ENCODE measurements around the gene SIM2. TPM values are rescaled to one million over a fixed set of nuclear protein-coding genes. Genes with fewer than 3 reads are reported as not detected.
A peak's percentile ranks its signal among the peaks of the same experiment; 100 is the strongest.

Gene SIM2
- total RNA-seq, 1 experiment from 2014 or later = 1.6 TPM

DNA sequence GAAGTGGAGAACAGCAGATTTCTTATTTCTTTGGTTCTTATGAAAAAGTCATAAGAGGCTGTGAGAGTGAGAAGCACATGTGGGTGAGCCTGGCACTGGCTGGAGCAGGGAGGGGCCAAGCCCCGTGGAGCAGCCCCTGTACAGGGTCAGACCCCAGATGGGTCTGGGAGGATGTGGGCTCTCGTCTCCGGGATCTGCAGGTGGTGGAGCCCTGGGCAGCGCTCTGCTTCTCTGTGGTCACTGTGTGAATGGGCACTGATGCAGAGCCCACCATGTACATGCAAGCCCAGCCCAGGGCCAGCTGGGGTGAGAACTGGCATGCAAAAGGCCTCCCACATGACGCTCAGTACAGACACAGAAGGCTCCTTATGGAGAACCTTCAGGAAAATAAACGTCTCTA lies 67.6 kb downstream of the SIM2 start:
- no peak for DNase-seq (ENCODE audit: low spot score)

DNA sequence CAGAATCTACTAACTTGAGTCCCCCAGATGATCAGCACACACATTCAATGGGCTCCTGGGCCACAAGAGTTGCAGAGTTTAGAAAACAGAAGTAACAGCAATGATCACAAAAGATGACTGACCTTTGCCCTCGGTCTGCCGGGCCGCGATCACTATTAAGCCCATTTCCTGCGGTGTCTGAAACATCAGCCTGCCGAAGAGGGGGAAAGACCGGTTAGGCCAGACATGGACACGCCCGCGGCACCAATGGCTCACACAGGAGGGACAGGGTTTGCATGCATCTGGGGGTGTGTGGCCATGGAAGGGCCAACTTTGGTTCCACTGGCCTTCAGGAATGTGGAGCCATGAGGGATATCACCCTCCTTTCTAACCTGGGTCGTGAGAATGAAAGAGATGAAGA lies 68.2 kb downstream of the SIM2 start:
- no peak for DNase-seq (ENCODE audit: low spot score)

DNA sequence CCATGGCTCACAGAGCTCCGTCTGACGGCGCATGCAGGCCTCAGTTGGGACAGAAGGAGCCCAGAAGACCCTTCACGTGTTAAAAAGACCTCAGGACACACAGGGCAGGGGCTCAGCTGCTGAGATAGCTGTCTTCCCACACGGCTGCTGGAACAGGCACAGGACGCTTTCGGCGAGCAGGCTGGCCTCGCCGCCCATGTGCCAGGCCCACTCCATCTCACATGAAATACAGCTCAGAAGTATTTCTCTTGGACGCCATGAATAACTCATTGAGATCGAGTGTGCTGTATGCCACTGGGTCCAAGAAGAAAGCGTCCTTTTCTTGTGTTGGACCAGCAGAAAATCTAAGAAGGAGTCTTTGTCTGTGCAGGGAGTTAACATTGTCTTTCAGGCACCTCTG lies 69.6 kb downstream of the SIM2 start:
- no peak for DNase-seq (ENCODE audit: low spot score)

DNA sequence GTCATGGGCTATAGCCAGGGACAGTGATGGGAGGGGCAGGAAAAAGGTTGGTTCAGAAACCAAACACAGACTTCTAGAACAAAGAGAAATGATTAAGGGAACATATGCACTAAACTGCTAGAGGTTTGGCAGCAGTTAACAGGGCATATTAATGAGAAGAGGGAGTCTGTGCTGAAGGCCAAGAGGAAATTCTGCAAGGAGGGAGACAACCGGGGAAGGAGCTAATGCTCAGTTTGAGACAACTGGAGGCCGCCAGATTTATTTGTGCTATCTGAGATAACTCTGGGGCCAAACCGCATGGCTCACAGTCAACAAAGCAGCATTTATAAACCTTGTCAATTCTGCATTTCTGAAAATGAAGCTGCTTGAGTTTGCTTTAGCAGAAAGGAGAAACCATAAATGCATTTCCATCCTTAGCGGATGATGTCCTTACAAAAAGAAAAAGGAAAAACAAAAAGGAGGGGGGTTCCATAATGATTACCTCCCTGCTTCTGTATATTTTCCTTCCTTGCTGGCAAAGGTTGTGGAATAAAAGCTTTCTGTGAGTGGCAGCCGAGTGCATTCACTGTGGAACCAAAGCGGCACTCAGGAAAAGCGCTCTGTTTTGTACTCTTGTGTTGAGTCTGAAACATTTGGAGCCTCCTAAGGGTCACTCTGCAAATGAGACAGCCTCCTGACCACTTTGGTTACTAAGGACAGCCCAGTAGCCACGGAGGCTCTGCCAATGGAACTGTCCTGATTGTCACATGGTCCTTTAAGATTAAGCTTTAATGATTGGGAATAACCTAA lies 70.3 kb downstream of the SIM2 start:
- DNase-seq (ENCODE audit: low spot score) = peak; percentile 69

DNA sequence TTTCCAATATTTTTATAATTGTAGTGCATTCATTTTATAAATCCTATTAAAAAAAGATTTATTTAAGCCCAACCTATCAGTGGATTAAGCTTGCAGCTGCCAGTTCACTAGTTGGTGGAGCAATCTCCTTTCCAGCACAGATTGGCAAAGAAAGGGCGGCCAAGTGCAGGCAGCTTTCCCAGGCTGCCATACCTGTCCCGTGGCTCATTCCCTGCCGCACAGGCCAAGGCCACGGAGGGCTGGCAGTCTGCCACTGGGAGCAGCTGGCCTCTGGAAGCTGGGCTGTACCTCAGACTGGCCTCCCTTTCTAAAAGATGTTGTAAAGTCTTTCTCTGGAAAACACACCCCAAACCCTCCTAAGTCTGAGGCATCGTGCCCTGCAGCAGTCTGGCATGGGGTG lies 74.2 kb downstream of the SIM2 start:
- DNase-seq (ENCODE audit: low spot score) = peak; percentile 87

DNA sequence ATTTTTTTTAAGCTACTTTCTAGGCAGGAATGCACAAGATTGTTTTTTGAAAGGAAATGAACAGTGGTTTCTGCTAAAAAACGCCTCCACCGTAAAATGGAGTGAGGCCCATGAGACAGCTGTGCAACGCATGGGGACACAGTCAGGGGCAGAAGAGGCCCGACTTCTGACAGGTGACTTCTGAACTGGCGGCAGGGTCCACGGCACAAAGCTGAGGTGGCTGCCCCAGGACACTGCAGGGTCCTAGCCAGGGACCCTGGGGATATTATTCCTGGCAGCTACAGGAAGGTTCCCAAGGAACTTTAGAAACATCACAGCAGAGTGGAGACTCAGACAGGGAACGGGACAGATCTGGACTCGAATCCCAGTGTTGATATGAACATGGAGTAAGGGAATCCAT lies 75.1 kb downstream of the SIM2 start:
- no peak for DNase-seq (ENCODE audit: low spot score)

DNA sequence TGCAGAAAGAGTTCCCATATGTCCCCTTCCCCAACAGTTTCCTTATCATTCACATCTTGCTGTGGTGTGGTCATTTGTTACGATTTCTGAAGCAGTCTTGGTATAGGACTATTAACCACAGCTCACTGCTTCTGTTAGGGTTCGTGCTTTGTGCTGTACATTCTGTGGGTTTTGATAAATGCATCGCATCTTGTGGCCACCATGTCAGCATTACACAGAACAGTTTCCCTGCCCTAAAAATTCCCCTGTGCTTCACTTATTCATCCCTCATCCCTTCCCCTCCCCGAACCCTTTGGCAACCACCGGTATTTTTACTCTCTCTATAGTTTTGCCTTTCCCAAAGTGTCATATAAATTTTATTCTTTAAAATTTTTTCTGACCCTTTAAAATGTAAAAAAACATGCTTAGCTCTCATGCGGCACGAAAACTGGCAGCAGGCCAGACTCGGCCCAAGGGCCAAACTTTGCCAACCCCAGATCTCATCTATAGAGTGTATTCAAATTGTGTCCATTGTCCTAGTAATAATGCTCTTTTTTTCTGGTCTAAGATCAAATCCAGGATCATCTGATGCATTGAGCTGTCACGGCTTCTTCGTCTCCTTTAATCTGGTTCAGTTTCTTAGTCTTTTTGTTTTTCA lies 78.2 kb downstream of the SIM2 start:
- no peak for DNase-seq (ENCODE audit: low spot score)

DNA sequence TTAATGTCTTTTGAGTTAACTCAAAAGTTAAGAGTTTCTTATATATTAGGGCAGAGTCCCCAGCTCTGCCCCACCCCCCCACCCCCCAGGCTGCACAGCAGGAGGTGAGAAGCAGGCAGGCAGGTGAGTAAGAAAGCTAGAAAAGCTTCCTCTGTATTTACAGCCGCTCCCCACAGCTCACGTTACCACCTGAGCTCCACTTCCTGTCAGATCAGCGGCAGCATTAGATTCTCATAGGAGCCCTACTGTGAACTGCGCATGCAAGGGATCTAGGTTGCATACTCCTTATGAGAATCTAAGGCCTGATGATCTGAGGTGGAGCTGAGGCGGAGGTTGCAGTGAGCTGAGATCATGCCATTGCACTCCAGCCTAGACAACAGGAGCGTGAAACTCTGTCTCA lies 81.9 kb downstream of the SIM2 start:
- DNase-seq (ENCODE audit: low spot score) = no peak

DNA sequence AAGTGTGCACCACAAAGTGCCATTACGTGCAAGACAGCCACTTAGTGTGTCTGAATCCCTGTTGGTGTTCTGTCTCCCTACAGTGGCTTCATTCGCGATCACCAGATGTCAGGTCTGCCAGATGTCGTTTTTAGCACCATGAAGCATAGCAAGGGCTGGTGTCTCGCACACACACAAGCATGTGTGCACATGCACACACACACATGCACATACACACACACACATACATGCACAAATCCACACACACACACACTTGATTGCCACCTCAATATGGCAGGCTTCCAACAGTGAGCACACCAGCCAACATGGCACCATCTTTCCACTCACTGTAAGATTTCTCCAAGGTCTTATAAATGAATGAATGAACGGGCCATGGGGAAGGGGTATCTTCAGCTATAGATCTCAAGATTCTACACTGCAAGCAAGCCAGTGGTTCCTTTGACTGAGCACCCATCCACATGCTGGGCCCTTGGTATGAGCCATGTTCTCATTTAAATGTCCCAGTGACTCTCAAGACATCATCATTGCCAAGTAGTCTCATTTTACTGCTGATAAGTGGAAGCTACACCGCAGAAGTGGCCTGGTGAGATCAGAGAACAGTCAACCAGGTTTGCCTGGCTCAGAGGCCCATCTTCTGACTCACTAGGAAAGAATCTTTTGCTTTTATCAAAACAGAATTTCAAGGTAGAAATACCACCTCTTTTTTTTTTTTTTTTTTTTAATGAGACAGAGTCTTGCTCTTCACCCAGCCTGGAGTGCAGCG lies 84.9 kb downstream of the SIM2 start:
- DNase-seq (ENCODE audit: low spot score) = peak; percentile 91

DNA sequence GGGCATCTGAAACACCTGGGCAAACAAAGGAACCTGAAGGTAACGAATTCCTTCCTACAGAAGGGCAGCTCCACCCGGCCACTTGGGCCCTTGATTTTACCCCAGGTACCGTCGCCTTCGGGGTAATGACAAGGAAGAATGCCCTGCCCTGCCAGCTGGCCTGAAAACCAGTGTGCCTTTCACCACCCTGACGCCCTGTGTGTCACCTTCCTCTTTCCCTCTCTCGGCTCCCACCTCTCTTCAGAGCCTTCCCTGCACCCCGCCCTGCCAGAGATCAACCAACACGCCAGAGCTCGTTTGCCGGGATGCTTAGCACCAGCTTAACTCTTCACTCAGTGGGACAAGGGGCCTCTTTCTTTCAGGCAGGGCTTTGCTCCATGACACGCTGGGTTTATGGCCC lies 86.0 kb downstream of the SIM2 start:
- no peak for DNase-seq (ENCODE audit: low spot score)

DNA sequence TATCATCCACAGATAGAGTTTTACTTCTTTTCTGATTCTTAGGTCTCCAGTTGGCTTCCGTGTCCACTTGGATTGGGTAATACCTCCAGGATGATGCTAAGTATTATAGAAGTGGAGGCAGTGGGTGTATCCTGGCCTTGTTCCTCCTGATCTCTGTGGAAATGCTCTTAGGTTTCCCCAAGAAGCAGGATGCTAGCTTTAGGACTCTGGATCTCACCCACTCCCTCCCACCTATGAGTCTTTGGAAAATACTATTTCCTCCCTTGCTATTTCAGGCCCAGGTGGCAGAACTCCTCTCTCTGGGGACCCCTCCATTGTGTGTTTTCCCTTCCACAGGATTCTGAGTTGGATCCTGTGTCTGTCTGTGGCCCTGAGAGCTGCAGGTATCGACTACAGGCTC lies 86.7 kb downstream of the SIM2 start:
- DNase-seq (ENCODE audit: low spot score) = no peak

DNA sequence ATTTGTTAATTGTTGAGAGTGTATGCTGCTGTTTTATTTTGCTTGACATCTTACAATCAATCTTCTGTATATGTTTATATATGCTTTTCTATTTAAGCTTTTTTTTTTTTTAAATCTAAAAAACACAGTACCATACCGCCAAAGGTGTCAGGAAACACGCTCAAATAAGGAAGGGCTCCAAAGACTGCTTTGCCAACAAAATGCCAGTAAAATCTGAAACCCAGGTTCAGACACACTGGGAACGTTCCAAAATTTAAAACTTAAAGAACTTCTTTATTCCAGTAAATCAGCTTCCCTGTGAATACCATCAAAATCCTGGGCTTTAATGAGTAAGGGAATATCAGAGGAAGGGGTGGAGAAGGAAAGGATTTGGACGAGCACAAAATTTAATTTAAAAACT lies 87.3 kb downstream of the SIM2 start:
- DNase-seq (ENCODE audit: low spot score) = no peak

DNA sequence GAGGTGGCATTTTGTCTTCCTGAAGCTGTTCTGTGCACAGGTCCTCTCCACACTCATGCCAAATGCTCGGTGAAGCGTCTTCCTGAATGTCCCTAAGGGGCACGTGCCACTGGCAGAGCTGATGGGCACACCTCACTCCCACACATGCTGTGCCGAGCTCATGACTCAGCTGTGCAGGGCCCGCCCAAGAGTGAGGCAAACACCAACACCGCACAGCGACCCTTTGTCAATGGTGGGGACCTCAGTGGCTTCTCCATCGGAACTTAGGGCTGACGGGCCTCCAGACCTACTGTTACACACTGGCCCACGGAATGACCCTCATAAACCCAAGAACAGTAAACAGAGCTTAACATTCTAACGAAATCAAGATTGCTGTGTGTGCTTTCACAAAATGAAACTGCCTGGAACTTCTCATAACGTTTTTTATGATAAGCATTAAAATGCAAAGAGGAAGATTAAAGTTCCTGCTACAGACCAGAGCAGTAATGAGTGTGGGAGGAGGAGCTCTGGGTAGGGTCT lies 89.3 kb downstream of the SIM2 start:
- peak; percentile 83 for DNase-seq (ENCODE audit: low spot score)

DNA sequence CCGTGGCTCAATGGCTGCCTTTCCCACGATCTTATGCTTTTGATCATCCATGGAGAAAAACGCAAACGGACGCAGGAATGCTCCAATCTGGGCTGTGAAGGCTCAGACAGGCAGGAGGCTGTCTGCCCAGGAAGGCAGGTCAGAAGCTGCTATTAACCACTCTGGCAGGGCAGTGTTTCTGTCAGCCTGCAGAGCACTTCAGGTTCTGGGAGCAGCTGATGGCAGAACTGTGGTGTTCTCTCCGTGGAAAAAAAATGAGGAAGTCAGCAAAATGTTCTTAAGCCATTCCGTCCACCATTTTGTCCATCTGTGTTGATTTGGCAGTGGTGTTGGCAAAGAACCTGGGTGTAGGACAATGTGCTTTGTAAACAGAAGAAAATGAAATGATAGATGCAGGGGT lies 91.7 kb downstream of the SIM2 start:
- no peak for DNase-seq (ENCODE audit: low spot score)

DNA sequence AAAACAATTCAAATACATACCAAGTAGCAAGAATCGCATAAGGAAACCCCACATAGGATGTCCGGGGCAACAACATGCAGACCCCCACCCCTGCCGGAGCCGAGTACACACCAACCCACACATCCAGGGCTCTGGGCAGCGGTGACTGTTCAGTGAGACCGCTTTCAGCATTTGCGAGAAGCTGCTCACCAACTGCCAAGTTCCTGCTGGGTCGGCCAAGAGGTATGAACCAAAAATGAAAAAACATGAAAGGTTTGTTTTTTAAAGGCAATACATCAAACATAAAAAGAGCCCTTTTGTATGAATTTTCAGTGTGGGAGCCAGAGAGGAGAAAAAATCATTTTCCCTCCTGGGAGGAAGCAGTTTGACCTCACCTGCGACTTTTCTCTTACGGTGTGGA lies 92.3 kb downstream of the SIM2 start:
- DNase-seq (ENCODE audit: low spot score) = no peak

DNA sequence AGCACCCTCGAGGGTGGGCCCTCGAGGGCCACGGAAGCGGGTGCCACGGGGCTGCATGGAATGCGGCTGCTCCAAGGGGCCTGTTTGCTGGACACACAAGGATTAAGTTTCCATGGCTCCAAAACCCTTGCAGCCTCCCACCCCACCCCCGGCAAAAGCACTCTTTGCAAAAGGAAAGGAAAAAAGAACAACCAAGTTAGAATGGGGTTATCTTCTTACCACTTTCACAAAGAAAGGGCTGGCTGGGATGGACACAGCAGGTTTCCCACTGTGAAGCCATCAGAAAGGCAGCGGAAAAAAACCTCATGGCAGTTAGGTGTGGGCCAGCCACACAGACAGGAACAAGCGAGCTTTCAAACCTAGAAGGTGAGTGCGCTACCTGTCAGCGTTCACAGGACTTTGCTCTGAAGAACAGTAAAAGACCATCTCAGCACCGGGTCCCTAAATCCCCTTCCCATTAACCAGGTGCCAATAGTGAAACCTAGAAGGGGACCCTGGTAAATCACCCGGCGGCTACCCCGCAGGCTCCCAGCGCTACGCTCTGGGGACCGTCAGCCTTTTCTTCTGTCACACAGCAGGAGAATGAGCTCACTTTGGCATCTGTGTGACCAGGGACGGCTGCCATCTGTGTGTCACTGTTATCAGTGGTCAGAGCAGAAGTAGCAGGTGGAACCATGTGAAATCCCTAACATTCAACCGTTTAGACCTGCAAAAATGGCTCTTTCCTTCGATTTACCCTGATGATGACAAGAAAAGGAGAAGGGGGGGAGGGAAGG lies 93.0 kb downstream of the SIM2 start:
- DNase-seq (ENCODE audit: low spot score) = no peak

DNA sequence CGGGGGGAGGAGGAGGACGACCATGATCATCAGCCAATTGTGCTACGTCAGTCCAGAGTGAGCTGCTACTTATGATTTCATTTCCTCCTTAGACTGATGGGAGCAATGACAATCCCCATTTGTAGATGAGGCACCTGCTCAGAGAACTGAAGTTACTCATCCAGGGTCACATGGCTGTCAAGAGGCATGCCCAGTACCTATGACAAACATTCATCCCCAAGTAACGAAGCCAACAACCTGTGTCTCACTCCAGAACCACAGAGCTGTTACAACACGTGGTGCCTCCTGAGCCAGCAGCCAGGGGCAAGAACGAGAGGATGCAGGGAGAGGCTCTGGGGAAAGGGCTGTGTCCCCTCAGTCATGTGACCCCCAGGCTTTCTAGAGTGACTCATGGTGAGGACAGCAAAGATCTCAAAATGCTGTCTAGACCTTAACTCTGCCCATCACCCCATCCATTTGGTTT lies 93.6 kb downstream of the SIM2 start:
- peak; percentile 29 for DNase-seq (ENCODE audit: low spot score)

DNA sequence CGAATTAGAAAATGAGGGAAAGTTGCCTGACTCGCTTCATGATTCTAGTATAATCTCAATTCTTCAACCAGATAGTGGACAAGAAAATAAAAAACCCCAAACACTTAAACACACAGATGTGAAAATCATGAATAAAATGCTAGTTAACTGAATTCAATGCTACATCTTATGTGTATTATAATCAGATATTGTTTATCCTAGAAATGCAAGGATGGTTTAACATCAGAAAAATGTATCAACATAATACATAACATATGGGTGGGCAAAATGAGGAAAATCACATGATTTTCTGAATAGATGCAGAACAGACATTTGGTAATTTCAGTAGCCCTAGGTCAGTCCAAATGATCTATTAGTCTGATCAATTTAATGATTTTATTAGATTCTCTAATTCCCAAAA lies 97.2 kb downstream of the SIM2 start:
- DNase-seq (ENCODE audit: low spot score) = no peak

DNA sequence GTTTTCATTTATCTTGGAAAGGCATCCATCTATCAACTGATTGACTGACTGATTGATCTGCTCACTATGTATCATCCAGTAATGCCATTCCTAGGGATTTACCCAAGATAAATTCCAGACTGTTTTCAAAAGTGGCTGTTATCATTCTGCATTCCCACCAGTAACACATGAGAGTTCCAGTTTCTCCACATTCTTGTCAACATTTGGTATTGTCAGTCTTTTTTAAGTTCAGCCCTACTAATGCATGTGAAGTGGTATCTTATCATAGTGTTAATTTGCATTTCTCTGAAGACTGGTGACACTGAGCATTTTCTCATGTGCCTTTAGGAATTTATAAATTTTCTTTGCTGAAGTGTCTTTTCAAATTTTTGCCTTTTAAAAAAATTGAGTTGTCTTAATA lies 99.6 kb downstream of the SIM2 start:
- no peak for DNase-seq (ENCODE audit: low spot score)
